Measurements from ENCODE around the gene PPIF.
A peak's percentile ranks its signal among the peaks of the same experiment; 100 is the strongest.

Gene PPIF

GRCh38 chr10:79384773-79385391, 37.6 kb downstream of the PPIF start:
- H3K4me3 ChIP-seq (ENCODE audit: low read depth, low read length) = no peak overlapping the region
- no peak for TF ChIP-seq CTCF (conservative IDR thresholded peaks at IDR 0.05; ENCODE audit: low read depth, low read length)
- DNase-seq (ENCODE audit: low read depth) = no peak

GRCh38 chr10:79385392-79385795, 38.1 kb downstream of the PPIF start:
- no peak for DNase-seq (ENCODE audit: low read depth)
- H3K4me3 ChIP-seq (ENCODE audit: low read depth, low read length) = no peak overlapping the region
- TF ChIP-seq CTCF (conservative IDR thresholded peaks at IDR 0.05; ENCODE audit: low read depth, low read length) = no peak

DNA sequence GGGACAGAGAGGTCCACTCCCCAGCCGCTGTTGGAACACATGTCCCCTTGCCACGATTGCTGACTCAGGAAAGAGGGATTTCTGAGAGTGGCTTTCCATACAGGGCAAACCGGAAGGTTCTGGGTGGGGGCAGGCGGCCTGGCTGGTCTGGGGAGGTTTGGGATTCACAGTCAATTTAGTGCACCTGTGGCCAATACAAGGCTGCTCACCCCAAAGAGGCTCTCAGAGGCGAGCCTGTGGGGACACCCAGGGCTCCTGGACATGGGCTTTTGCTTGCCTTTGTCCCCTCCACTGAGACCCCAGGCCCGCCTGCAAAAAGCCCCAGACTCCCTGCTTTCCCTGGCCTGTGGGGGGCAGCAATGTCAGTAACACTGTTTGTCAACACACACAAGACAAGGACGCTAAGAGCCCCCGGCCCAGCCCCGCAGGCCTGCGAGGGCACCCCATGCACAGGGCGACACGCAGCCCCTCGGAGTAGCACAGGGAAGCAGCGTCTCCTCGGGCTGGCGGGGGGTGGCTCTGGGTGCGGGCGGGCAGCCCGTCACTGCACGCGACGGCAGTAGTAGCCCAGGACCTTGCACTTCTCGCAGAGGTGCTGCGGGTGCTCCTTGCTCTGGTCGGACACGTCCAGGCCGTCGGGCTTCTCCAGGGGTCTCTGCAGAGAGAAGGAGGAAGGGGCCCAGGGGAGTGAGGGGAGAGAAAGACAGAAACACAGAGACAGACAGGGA, 38.7 kb downstream of the PPIF start:
- DNase-seq (ENCODE audit: low read depth) = peak; percentile 3
- no peak overlapping the region for H3K4me3 ChIP-seq (ENCODE audit: low read depth, low read length)
- TF ChIP-seq CTCF (conservative IDR thresholded peaks at IDR 0.05; ENCODE audit: low read depth, low read length) = peak; percentile 27

DNA sequence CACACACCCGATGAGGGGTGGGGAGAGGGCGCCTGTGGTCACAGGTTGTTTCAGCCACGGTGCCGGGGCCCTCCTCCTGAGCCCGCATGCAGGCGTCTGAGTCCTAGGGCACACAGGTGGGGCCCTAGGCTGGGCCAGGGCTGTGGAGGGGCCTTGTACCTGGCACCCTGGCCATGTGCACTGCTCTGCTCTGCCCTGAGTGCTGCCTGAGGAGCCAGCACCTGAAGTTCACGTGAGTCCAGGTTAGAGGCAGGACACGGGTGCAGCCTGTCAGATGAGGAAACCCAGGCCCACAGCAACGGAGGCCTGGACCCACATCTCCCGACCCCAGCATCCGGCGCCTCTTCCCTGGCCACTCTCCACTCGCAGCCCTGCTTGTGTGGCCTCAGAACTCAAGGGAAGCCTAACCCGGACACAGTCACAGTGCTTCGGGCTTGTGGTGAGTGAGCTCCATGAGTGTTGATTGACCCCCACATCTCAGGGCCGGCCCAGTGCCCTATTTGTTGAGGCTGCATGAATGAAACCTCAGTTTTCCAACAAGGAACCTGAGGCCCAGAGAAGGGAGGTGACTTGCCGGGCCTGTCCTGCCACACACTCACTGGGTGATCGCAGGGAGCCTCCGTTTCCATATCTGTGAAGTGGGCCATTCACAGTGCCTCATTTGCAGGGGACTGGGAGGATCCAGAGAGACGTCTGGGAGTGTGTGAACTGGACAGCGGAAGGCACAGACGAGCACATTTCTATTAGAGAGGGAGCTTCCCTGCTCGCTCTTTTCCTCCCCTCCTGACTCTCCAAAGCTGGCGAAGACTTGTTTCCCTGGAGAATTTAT, 39.6 kb downstream of the PPIF start:
- no peak for TF ChIP-seq CTCF (conservative IDR thresholded peaks at IDR 0.05; ENCODE audit: low read depth, low read length)
- DNase-seq (ENCODE audit: low read depth) = peak; percentile 3
- H3K4me3 ChIP-seq (ENCODE audit: low read depth, low read length) = no peak overlapping the region

DNA sequence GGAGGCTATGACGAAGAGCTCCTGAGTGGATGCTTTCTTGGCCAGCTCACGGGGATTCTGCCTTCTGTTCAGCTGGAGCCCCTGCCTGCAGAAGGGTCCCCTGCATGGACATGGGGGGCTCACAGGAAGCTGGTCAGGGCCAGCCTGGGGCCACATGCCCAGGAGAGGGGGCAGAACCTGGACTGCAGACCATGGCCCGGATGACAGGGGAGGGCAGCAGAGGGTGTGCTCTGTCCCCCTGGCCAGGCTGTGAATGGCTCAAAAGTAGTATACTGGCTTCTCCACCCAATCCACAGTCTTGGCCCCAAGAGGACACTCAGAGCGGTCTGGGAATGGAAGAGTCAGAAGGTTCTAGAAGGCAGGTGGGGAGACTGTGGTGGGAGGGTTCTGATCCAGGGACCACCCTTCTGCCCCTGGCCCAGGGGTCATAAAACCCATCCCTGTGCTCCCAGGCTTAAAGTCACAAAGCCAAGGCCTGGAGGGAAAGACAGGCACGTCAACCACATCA, 40.3 kb downstream of the PPIF start:
- no peak for TF ChIP-seq CTCF (conservative IDR thresholded peaks at IDR 0.05; ENCODE audit: low read depth, low read length)
- no peak overlapping the region for H3K4me3 ChIP-seq (ENCODE audit: low read depth, low read length)
- peak; percentile 1 for DNase-seq (ENCODE audit: low read depth)

GRCh38 chr10:79387974-79388850, 40.9 kb downstream of the PPIF start:
- no peak overlapping the region for H3K4me3 ChIP-seq (ENCODE audit: low read depth, low read length)
- DNase-seq (ENCODE audit: low read depth) = no peak
- no peak for TF ChIP-seq CTCF (conservative IDR thresholded peaks at IDR 0.05; ENCODE audit: low read depth, low read length)

Data from choroid plexus epithelial cell (primary cell).